IPS-15b (cell line): ENCODE results near the gene CDK11B.
"Not testable (repeated sequence)": the region's sequence is repeated elsewhere in the genome, so short reads cannot be mapped to it uniquely, and the experiment has no call there.

Source experiments
- H3K27me3 ChIP-seq: one replicate; pipeline ENCODE4 v1.6.1; 2013; ENCODE audit warnings: low read length; ENCODE audit not compliant: control insufficient read depth, insufficient read depth
- H3K36me3 ChIP-seq: one replicate; pipeline ENCODE4 v1.6.1; 2013; ENCODE audit warnings: low read length; ENCODE audit not compliant: control insufficient read depth, insufficient read depth
- H3K4me1 ChIP-seq: one replicate; pipeline ENCODE4 v1.6.1; 2013; ENCODE audit warnings: mild to moderate bottlenecking, low read length; ENCODE audit not compliant: control insufficient read depth, insufficient read depth
- H3K4me3 ChIP-seq: one replicate; pipeline ENCODE4 v1.5.1; 2013; ENCODE audit warnings: low read depth, low read length
- H3K9ac ChIP-seq: one replicate; pipeline ENCODE4 v1.6.1; 2013; ENCODE audit warnings: low read depth, mild to moderate bottlenecking, low read length
- H3K9me3 ChIP-seq: one replicate; pipeline ENCODE4 v1.6.1; 2013; ENCODE audit warnings: mild to moderate bottlenecking, low read length; ENCODE audit not compliant: control insufficient read depth, insufficient read depth

The CDK11B gene

GRCh38 chr1:1696431-1697357 lies 37.9 kb upstream of the CDK11B start:
- H3K4me3 ChIP-seq, H3K9ac ChIP-seq, H3K4me1 ChIP-seq, H3K9me3 ChIP-seq, H3K36me3 ChIP-seq, H3K27me3 ChIP-seq: not testable (repeated sequence)

GRCh38 chr1:1692714-1693647 lies 34.2 kb upstream of the CDK11B start, which contains the start of gene SLC35E2B:
TSS of gene SLC35E2B (minus strand) at chr1:1692795. CDS start at chr1:1676699, 16,096 bp downstream.
- H3K9me3 ChIP-seq, H3K27me3 ChIP-seq, H3K4me1 ChIP-seq, H3K36me3 ChIP-seq: not testable (repeated sequence)
- peak within 1 kb of the TSS; percentile 39 for H3K4me3 ChIP-seq
- peak within 1 kb of the TSS; percentile 47 for H3K9ac ChIP-seq

- H3K36me3 ChIP-seq, H3K4me1 ChIP-seq, H3K9me3 ChIP-seq, H3K27me3 ChIP-seq, H3K9ac ChIP-seq: not testable (repeated sequence)
- H3K4me3 ChIP-seq = peak overlapping the region; percentile 39
These were observed 33.5 kb upstream of the CDK11B start for GRCh38 chr1:1692324-1692713.

GRCh38 chr1:1691443-1691842 lies 32.6 kb upstream of the CDK11B start:
- not testable (repeated sequence) for H3K4me3 ChIP-seq, H3K27me3 ChIP-seq, H3K4me1 ChIP-seq, H3K9me3 ChIP-seq, H3K36me3 ChIP-seq, H3K9ac ChIP-seq

GRCh38 chr1:1689526-1689925 lies 30.7 kb upstream of the CDK11B start:
- not testable (repeated sequence) for H3K36me3 ChIP-seq, H3K9me3 ChIP-seq, H3K4me3 ChIP-seq, H3K4me1 ChIP-seq, H3K27me3 ChIP-seq, H3K9ac ChIP-seq

GRCh38 chr1:1687846-1688245 lies 29.0 kb upstream of the CDK11B start:
- Histone ChIP-seq H3K4me3 (no peak overlapping the region), H3K9me3 (no peaks in the 10 kb centered on the region), H3K9ac (no peak overlapping the region)

GRCh38 chr1:1684031-1684681 lies 25.4 kb upstream of the CDK11B start:
- peaks cover 3% of the 10 kb centered on the region for H3K36me3 ChIP-seq
- H3K4me3 ChIP-seq = no peak overlapping the region
- H3K27me3 ChIP-seq = no peaks in the 10 kb centered on the region
- no peak overlapping the region for H3K9ac ChIP-seq
- H3K9me3 ChIP-seq = no peaks in the 10 kb centered on the region
- H3K4me1 ChIP-seq = peaks cover 10% of the 10 kb centered on the region

More at GRCh38 chr1:1687846-1688245, 29.0 kb upstream of the CDK11B start:
- H3K4me1 ChIP-seq = peaks cover 8% of the 10 kb centered on the region
- H3K36me3 ChIP-seq = no peaks in the 10 kb centered on the region
- H3K27me3 ChIP-seq = no peaks in the 10 kb centered on the region

- no peaks in the 10 kb centered on the region for H3K27me3 ChIP-seq
- no peaks in the 10 kb centered on the region for H3K9me3 ChIP-seq
- H3K4me1 ChIP-seq = peaks cover 17% of the 10 kb centered on the region
- peak overlapping the region; percentile 45 for H3K4me3 ChIP-seq
- H3K36me3 ChIP-seq = peaks cover 3% of the 10 kb centered on the region
- peak overlapping the region; percentile 60 for H3K9ac ChIP-seq
These were observed 24.5 kb upstream of the CDK11B start for GRCh38 chr1:1683104-1683905.

GRCh38 chr1:1680912-1681273 lies 22.1 kb upstream of the CDK11B start:
- H3K4me3 ChIP-seq = no peak overlapping the region
- peaks cover 17% of the 10 kb centered on the region for H3K4me1 ChIP-seq
- H3K36me3 ChIP-seq = peaks cover 3% of the 10 kb centered on the region
- no peak overlapping the region for H3K9ac ChIP-seq
- H3K9me3 ChIP-seq = no peaks in the 10 kb centered on the region
- no peaks in the 10 kb centered on the region for H3K27me3 ChIP-seq

GRCh38 chr1:1680031-1680911 lies 21.5 kb upstream of the CDK11B start:
- Histone ChIP-seq H3K27me3 (no peaks in the 10 kb centered on the region), H3K4me3 (no peak overlapping the region), H3K9me3 (no peaks in the 10 kb centered on the region), H3K36me3 (peaks cover 3% of the 10 kb centered on the region), H3K4me1 (peaks cover 17% of the 10 kb centered on the region), H3K9ac (no peak overlapping the region)
